T-helper 2 cell treated with Interferon-gamma antibody and Interleukin-4, amounts not matched to agents 100 ng/mL and 5 ng/mL, for 36 hours (primary cell): Measurements from ENCODE around the gene S1PR2. TPM values are rescaled to one million over a fixed set of nuclear protein-coding genes. Genes with fewer than 3 reads are reported as not detected.
"Not testable (repeated sequence)": the region's sequence is repeated elsewhere in the genome, so short reads cannot be mapped to it uniquely, and the experiment has no call there.

Experiments
- intact Hi-C: fragments of 100-400 bp; cut with micrococcal nuclease; formaldehyde crosslinking; loops from one replicate; pipeline ENCODE4 v1.15.1; 2023
- total RNA-seq: library from RNA; stranded (reverse); gene quantifications from 2 replicates; pipeline ENCODE4 v1.2.3, GENCODE V29; 2022

S1PR2 gene
- total RNA-seq, 1 donor from 2014 or later, result 7.0 TPM

DNA sequence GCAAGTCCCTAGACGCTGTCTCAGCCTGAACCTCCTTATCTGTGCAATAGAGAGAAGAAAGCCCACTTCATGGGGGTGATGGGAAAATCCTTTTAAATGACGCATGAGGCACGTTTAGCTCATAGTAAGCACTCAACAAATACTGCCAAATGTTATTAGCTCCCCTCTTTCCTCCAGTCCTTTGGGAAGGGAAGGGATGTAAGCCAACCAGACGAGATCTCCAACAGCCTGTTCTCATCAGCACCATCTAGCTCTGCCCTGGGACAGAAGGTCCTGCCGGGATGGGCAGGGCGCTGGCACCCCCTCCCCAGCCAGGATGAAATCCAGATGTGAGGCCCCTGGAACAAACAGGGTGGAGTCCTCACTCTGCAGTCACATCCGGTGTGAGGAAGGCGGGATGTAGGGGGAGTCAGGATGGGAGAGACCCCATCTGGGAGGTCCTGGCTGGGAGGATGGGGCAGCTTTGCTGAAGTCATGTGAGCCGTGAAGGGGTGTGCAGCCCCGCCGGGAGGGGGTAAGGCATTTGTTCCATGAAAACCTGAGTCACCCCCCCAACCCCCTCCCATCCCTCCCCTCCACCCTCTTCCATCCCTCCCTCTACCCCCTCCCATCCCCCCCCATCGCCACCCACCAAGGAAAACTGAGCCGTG is 4.6 kb downstream of the S1PR2 start:
- intact Hi-C loops, result no loop called here

DNA sequence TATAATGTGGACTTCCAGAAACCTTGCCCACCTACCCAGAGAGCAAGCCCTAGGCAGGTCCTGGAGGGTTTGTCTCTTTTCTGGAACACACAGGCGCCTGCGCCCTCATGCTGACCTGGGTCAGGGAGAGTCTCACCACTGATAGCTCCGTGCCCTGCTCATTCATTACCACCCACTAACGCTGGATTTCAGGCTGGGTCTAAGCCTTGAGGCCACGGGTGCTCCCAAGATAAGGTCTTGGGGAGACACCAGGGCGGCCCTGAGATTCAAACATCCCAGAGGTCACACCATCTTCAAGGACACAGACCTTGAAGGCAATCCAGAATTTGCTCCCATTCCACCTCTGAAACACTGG is 5.1 kb downstream of the S1PR2 start:
- intact Hi-C loops, result no loop called here

DNA sequence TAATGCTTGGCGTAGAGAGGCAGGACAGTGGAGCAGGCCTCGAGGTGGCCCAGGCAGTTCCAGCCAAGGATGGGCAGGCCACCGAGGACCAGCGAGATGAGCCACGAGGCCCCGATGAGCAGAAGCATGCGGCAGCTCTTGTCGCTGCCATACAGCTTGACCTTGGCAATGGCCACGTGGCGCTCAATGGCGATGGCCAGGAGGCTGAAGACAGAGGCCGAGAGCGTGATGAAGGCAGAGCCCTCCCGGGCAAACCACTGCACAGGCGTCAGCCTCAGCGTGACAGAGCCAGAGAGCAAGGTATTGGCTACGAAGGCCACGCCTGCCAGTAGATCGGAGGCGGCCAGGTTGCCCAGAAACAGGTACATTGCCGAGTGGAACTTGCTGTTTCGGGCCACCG is 6.8 kb downstream of the S1PR2 start:
- intact Hi-C loops, result no loop called here

DNA sequence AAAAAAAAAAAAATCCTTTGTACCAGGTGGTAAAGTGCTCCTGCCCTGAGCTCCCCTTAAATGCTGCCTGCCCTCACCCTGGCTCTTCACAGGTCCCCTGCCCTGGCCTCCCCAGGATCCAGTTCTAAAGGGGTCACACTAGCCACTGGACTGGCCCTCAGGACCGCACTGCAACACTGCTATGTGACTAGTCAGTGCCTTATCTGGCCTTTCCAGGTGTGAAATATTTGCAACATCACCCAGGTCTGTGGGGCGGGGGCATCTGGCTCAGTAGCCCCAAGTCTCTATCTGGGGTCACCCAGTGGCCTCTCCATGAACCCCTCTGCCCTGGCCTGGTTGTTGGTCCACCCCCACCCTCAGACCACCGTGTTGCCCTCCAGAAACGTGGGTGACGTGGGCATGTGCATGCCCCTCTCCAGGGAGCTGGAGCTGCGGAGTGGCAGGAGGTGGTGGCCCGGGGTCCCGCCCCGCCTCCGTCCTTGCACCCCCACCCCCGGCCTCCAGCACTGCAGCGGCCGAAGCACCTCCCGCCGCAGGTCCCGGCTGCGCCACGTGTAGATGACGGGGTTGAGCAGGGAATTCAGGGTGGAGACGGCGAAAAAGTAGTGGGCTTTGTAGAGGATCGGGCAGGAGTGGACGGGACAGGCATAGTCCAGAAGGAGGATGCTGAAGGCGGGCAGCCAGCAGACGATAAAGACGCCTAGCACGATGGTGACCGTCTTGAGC is 7.5 kb downstream of the S1PR2 start:
- intact Hi-C loops, result no loop called here

DNA sequence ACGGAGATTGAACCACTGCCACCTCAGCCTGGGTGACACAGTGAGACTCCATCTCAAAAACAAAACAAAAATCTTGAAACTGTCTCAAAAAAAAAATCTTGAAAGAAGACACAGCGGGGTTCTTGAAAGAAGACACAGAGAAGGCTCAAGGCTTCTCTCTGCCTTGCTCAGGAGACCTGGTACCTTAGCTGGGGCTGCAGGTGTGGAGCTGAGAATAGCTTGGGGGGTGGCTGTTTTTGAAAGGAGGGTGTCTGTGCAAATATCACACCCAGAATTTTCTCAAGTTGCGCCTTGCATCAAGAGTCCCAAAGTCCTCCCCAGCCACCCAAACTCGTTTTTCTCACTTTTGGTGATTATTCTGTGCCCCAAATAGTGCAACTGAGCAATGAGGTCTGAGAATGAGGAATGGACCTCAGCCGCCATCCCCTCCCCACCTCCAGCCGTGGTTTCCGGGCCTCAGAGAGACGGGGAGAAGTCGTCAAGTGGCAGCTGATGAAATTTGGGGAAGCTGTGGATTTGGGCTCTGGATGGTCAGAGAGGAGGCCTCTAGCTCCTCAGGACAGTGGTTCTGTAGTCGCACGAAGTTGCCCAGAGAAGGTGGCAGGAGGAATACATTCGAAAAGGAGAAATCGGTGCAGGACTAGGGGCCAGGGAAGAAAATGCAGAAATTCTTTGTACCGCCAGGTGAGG is 8.8 kb downstream of the S1PR2 start:
- intact Hi-C loops, result no loop called here

DNA sequence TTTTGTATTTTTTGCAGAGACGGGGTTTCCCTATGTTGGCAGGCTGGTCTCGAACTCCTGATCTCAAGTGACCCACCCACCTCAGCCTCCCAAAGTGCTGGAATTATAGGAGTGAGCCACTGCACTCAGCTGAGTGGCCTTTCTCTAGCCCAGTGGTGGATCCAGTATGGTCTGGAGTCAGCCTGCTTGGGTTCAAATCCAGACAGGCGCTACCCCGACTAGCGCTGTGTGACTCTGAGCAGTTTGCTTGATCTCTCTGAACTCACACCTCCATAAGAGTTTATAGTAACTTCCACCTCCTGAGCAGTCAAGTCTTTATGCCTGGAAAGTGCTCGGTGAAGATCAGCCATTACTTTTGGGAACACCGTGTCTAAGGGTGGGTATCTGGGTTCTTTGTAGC is 10.4 kb downstream of the S1PR2 start:
- intact Hi-C loops, result no loop called here

DNA sequence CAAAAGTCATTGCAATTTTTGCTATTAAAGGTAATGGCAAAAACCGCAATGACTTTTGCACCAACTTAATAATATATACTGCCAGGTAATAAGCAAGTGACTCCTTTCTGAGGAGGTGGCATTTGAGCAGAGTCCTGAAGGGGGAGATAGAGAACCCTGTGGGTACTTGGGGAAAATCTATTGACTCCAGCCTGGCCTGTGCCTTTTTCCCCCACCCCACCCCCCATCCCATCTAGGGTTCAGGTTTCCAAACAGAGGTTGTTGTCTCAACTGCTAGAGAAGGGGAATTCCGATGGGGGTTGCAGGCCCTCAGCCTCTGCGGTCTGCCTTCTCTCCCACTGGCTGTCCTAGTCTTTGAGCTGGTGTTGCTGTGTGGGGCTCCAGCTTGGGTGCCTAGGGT is 11.5 kb downstream of the S1PR2 start:
- intact Hi-C loops, result no loop called here

DNA sequence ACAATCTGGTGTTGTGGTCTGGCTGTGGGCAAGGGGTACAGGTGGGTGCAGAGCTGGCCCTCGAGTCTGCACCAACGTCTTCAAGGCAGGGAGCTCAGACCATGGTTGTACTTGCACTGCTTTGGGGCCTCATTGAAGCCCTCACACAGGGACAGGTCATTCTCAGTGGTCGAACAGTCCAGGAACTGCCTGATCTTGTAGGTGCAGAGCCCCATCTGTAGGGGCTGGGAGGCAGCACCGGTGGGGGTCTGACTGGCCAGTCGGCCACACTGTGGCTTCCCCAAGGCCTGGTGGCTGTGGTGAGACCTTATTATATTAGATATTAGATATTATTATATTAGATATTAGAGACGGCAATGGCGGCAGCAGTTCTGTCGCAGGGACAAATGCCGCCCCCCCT is 14.0 kb downstream of the S1PR2 start:
- intact Hi-C loops, result no loop called here

DNA sequence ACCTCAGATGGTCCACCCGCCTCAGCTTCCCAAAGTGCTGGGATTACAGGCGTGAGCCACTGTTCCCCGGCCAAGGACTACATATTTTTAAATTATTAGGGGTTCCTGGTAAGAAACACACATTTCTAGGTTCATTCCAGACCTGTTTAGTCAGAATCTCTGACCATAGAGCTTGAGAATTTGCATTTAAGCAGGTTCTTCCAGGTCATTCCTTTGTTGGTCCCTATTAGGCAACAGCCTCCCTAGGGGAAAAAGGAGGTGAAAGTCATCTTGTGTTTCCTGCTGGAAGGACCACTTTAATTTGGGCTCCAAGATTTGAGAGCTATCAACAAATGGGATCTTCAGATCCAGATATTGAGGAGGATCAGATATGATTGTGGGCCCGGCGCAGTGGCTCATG is 16.3 kb downstream of the S1PR2 start:
- intact Hi-C loops, result no loop called here

DNA sequence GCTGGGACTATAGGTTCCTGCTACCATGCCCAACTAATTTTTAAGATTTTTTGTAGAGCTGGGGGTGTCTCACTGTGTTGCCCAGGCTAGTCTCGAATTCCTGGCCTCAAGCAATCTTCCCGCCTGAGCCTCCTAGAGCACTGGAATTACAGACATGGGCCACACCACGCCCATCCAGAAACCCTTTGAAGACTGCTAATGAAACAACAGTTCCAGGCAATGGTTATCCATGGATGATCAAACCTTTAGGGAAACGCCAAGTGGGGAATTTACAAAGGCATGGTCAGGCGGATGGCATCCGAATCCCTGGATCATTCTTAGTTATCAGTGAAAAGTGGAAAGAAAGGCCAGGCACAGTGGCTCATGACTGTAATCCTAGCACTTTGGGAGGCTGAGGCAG is 19.4 kb downstream of the S1PR2 start:
- intact Hi-C loops, result no loop called here

DNA sequence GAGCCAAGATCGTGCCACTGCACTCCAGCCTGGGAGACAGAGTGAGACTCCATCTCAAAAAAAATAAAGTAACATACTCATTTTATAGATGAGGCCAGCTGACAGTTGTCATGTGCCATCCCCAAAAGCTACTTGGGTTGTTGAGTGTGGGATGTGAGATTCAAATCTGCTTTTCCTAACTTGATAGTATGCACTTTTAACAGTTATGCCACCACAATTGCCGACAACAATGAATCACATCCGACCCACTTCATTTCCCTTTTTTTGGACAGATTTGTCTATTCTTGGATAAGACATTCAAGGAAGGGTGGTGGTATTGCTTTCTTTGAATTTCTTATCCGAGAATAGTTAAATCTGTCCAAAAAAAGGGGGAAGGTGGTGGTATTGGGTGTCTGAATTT is 20.1 kb downstream of the S1PR2 start:
- intact Hi-C loops, result no loop called here

DNA sequence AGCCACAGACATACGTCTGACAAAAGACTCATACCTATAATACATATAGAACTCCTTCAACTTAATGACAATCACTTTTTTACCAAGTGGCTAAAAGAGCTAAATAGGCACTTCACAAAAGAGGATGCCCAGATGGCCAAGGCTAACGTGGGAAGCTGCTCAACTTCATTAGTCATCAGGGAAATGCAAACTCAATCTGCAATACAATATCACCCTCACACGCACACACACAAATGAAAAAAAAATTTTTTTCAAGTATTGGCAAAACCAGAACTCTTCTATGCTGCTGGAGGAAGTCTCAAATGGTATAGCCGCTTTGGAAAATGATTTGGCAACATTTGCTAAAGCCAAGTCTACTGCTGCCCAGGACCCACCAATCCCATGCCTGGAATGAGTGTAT is 21.8 kb downstream of the S1PR2 start:
- intact Hi-C loops, result no loop called here

DNA sequence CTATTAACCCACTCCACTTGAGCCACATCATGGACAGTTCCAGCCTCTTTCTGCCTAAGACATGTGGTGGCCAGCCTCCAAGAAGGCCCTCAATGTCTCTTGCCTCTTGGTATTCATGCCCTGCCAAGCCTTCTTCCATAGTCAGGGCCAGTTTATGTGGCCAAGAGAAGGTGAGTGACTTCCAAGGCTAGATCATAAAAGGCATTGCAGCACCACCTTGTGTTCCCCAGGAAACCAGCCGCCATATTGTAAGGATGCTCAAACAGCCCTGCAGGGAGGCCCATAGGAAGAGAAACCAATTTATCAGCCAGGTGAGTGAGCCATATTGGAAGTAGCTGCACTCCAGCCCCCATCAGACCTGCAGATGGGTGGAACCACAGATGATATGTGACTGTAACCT is 24.1 kb downstream of the S1PR2 start:
- intact Hi-C loops, result no loop called here

DNA sequence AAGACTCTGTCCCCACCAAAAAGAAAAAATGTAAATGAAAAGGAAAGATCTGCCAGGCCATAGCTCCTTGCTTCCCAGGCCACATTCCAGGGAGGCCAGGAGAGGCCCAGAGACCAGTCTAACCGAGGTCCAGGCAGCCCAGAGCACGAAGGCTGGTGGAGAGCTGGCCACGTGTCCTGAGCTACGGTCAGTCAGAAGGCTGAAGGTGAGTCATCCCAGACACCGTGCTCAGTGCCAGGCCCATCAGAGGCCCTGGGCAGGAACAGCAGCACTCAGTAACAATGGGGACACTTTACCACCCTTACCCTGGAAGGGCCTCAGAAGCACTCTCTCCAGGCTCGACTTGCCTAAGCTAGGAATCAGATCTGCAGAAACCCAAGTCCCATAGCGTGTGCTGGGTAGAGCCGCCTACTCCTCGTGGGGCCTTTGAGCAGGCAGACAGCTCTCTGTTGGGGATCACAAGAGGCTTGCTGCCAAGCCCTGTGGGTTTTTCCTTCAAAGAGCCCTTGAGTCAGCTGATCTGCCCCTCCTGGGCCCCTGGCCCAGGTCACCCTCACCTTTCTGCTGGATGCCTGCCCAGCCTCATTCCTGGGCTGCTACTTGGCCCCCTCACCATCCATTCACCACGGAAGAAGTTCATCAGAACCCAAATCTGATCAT is 24.8 kb downstream of the S1PR2 start:
- intact Hi-C loops, result no loop called here

DNA sequence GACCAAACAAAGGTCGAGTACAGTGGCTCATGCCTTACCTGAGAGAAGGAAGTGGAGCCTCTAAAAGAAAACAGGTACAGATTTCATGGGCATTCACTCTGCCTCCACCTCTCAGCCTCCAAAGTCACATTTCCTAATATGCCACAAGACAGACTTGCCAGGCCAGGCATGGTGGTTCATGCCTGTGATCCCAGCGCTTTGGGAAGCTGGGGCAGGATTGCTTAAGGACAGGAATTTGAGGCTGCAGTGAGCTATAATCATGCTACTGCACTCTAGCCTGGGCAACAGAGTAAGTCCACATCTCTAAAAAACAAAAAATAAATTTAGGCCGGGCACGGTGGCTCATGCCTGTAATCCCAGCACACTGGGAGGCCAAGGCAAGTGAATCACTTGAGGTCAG is 25.5 kb downstream of the S1PR2 start:
- intact Hi-C loops, result no loop called here

DNA sequence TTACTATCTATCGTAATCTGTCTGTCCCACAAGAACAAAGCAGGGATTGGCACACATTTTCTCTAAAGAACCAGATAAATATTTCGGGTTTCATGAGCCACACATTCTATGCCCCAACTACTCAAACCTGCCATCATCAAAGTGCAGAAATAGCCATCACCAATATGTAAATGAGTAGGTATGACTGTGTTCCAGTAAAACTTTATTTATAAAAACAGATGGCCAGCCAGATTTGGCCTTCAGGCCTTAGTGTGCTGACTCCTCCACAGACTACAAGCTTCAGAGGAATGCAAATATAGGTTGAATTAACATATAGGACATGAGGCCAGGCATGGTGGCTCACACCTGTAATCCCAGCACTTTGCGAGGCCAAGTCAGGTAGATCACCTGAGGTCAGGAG is 27.4 kb downstream of the S1PR2 start:
- intact Hi-C loops, result no loop called here

DNA sequence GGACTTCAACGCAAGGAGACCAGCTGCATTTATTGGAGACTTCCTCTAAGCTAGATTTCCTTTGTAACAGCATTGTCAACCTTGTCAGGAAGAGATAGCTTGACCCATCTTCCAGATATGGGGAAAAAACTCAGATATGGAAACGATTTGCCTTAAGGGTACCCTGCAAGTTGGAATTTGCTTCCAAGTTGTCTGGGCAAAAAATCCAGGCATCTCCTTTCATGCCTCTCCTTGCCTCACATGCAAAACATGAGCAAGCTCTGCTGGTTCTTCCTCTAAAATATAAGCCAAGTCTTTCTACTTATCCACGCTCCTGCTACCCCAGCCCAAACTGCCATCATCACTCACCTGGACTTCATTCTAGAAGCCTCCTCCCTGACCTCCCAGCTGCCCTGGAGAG is 30.0 kb downstream of the S1PR2 start:
- intact Hi-C loops, result no loop called here

DNA sequence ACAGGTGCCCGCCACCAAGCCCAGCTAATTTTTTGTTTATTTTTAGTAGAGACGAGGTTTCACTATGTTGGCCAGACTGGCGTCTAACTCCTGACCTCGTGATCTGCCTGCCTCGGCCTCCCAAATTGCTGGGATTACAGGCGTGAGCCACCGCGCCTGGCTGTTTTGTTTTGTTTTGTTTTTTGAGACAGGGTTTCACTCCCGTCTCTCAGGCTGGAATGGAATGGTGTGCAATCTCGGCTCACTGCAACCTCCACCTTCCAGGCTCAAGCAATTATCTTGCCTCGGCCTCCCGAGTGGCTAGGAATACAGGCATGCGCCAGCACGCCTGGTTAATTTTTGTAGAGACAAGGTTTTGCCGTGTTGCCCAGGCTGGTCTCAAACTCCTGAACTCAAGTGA is 31.0 kb downstream of the S1PR2 start:
- intact Hi-C loops, result not testable (repeated sequence)

DNA sequence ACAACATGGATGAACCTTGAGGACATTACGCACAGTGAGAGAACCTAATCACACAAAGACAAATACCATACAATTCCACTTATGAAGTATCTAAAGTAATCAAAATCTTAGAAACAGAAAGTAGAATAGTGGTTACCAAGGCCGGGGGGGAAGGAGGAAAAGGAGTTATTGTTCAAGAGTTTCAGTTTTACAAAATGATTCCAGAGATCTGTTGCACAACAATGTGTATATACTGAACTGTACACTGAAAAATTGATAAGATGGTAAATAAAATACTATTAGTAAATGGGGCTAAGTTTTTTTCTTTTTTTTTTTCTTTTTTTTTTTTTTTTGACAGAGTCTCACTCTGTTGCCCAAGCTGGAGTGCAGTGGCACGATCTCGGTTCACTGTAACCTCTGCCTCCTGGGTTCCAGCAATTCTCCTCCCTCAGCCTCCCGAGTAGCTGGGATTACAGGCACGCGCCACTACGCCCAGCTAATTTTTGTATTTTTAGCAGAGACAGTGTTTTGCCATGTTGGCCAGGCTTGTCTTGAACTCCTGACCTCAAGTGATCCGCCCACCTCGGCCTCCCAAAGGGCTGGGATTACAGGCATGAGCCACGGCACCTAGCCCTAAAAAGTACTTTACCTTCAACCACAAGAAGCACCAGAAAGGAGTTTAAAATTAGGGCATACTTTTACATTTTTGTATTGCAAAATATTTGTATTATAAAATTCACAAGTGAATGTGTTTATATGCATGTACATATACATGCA is 32.1 kb downstream of the S1PR2 start:
- intact Hi-C loops, result not testable (repeated sequence)

DNA sequence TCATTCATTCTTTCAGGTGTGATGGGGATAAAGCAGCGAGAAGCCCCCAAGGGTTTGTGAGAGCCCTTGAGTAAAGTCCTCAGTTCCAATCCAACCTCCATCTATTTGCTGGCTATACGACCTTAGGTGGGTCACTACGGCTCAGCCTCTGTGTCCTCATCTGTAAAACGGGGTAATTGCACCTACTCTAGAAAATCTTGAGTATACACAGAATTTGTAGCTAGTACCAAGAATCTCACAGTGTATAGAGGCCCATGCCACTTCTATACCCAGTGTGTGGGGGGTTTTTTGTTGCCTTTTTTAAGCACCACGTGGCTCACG is 36.0 kb downstream of the S1PR2 start:
- intact Hi-C loops, result loop anchor here (2.0 kb wide), 2 partner anchors 36 to 56 kb away; partner anchors contain the start of gene S1PR2

DNA sequence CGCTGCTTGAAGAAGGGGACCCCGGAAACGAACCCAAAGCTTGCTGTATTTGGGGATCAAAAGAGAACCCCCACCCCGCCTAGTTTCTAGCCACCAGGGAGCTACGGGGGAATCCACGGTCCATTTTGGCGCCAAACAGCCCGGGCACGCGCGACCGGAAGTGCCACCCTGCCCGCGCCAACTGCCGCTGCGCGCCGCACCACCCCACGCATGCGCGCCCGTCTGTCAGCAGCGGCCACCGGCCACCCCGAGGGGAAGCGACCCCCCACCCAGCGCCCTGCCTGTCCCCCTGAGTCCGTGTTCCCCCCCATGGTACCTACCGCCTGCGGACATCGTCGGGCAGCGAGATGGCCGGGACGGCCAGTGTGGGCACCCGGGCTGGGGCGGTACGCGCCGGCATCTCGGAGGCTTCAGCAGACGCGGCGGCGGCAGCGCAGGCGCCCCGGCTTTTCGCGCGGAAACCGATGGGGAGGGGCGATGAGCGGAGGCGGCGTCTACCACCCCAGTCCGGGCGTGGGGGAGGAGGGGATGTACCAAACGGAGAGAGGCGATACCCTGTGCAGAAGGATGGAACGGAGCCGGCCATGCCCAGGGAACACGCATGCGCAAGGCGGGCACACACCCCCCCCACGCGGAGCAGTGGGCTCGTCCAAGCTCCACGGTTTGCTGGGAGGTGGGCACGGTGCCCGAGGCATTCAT is 36.5 kb downstream of the S1PR2 start, which contains the start of gene DNMT1:
TSS of gene DNMT1 (minus strand) at position 454 of the 699 bp plus-strand sequence. CDS start at position 400, 54 bp downstream.
- intact Hi-C loops, result loop anchor here (1.0 to 2.0 kb wide), 3 partner anchors 36 to 209 kb away; partner anchors contain the start of genes CDC37 and S1PR2
